ENCODE results near the gene LRRN4.

GRCh38 chr20:5991623-5992441 lies 62.0 kb downstream of the LRRN4 start:
- TF ChIP-seq CTCF (IDR thresholded peaks at IDR 0.05) (no peak), REST (IDR thresholded peaks at IDR 0.05; ENCODE audit: insufficient read depth in 1 of 2, low read depth in 2 of 2, low read length in 1 of 2) (no peak), POLR2AphosphoS5 (IDR thresholded peaks at IDR 0.05; ENCODE audit: low read depth, low read length) (no peak), SIN3A (IDR thresholded peaks at IDR 0.05; ENCODE audit: borderline replicate concordance, insufficient read depth, low read depth, low read length) (no peak), TCF7L2 (IDR thresholded peaks at IDR 0.05; ENCODE audit: low read depth, low read length) (no peak)

Measured in Panc1 (cell line).